NCI-H1417 (cell line): ENCODE data around the gene SPOCD1.
A peak's percentile ranks its signal among the peaks of the same experiment; 100 is the strongest.

Source experiments
- DNase-seq, 3 experiments: peaks; one replicate each; lab custom pipeline; 2025; lab: John Stamatoyannopoulos, UW

The SPOCD1 gene

DNA sequence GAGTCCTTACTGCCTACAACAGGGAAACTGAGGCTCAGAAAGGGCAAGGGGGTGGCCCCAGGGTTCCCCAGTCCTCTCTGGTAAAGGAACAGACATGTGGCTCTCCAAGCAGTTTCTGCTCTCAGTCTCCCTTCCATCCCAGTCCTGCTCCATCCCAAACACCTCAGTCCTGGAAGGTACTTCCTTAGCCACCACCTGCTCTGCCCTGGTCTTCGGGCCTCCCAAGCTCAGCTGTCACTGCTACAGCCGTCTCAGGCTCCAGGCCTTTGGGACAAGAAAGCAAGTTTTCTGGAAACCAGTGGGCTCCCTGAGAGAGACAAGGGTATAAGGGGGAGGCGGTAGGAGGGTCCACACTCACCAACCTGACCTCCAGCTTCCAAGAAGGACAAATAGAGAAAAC, 28.6 kb downstream of the SPOCD1 start:
- no peak for DNase-seq

DNA sequence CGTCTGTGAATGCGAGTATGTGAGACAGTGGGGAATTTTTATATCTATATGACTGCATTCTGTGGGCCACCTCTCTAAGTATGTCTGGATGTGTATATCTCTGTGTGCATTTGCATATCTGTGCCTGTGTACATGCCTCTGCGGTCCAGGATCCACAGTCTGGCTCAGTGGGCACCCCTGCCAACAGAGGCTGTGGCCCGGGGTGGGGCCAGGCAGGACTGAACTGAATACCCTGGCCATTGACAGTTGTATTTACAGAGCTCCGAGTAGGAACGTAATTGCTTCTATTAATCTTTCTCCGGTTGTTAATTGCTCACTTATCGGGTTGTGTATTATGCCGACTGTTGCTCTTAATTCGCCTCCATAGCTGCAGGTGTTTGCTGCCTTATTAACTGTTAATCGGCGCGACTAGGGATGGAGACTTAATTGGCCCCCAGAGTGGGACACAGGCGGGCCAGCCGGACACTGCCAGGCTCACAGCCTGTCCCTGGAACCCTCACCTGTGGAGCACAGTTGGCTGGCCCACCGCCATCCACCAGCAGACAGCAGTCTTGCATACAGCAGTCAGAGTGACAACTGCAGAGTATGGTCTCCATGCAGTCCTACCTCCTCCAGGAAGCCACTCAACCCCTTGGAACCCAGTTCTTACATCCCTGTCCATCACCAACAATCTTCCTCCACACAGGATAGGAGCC, 29.3 kb downstream of the SPOCD1 start:
- peak in 2 of 3 experiments; percentile 84 to 97 for DNase-seq

DNA sequence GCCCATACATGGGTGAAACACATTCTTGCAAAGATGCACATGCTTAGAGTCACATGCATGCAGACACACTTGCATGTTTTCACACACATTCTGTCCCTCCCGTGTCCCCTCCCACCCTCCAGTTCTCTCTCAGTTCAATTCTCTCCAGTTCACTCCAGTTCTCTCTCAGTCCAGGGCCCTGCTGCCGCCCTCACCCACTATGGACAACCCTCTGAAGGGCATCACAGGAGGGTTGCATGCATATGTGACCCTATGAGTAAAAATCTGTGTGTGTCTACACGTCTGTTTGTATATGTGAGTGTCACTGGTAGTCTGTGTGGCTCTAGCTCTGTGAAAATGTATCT, 29.9 kb downstream of the SPOCD1 start:
- no peak for DNase-seq

- DNase-seq = peak in 2 of 3 experiments; percentile 28 to 41
These were observed 30.5 kb downstream of the SPOCD1 start for GRCh38 chr1:31785020-31785946.

DNA sequence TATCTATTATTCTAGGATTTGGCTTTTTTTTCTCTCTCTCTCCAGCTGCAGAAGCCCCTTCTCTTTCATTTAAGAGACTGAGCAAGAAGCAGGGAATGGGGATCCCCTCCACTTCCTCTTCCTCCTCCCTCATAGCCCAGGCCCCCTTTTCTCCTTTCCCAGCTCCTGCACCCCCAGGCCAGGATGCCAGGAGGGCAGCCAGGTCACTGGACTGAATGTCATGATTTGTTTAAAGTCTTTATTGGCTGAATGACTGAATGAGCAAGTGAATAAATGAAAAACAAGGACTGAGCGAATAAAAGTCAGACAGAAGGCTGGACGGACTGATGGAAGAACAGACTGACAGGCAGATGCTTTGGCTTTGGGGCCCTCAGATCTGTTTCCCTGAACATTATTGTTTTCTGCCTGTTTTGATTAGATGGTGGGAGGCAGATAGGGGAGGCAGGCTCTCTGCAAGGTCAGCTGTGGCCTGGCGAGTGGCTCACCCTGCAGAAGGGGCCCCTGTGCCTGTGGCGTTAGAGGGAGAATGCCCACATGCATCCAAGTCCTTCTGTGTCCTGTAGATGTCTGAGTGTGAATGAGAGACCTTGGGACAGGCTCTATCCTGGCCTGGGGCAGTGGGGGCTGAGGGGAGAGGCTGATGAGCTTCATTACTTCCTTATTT, 31.3 kb downstream of the SPOCD1 start:
- no peak for DNase-seq

GRCh38 chr1:31783846-31784245, 32.0 kb downstream of the SPOCD1 start:
- DNase-seq = no peak

GRCh38 chr1:31782421-31783410, 33.1 kb downstream of the SPOCD1 start:
- peak in 1 of 3 experiments; percentile 34 for DNase-seq

DNA sequence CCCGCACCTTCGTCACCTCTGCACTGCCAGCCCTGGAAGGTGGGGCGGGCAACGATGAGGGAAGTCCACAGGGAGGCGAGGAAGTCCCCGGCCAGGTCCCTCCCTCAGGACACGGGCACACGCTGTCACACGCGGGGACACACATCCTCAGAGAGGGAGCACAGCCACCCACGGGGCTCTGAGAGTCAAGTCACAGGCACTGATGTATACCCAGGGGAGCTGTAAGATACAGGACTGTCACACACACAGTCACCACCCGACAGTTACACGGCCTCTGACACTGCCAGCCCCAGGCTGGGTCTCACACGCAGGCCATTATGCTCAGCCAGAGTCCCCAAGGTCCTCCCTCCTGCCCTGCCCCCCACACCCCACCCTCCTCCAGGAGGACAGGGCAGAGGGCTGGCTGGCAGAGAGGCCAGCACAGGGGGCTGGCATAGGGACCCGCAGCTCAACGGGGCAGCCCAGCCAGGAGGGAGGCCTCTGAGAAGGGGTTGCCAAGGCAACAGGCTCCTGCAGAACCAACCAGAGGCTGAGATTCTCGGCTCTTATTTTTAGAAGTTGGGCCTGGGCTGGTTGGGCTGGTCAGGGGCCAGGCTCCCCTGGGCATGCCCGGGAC, 34.0 kb downstream of the SPOCD1 start:
- peak in 2 of 3 experiments; percentile 27 to 55 for DNase-seq

- DNase-seq = no peak
These were observed 34.6 kb downstream of the SPOCD1 start for GRCh38 chr1:31781138-31781755.

- DNase-seq = no peak
These were observed 35.2 kb downstream of the SPOCD1 start for GRCh38 chr1:31780632-31781031.

- DNase-seq = peak in 1 of 3 experiments; percentile 12
These were observed 36.1 kb downstream of the SPOCD1 start for GRCh38 chr1:31779687-31780086.

DNA sequence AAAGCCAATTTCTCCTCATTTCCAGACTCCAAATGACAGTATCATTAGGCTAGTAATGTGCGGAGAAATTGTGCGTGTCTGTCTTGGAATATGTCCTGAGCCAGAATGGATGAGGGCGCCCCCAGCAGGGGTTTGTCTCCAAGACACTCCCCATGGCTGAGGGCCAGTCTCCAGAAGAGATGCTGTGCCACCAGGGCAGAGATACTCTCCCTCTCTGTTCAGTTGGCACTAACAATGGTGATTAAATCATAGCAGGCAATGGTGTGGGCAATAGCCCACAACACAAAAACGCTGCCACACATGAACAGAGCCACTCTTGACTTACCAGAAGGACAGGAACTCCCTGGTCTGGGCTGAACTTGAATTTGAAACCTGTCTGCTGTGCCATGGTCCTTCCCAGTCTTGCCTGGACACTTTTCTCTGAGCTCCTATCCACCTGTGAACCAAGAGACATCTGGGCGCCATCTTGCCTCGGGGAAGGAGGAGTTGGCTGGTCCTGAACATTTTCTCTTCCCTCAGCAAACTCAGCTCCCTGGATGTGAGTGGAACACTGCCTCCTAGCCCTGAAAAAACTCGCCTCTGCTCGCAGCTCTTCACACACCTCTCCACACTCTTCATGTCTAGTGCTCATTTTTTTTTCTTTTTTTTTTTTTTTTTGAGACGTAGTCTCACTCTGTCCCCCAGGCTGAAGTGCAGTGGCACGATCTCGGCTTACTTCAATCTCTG, 36.9 kb downstream of the SPOCD1 start:
- DNase-seq = no peak

DNA sequence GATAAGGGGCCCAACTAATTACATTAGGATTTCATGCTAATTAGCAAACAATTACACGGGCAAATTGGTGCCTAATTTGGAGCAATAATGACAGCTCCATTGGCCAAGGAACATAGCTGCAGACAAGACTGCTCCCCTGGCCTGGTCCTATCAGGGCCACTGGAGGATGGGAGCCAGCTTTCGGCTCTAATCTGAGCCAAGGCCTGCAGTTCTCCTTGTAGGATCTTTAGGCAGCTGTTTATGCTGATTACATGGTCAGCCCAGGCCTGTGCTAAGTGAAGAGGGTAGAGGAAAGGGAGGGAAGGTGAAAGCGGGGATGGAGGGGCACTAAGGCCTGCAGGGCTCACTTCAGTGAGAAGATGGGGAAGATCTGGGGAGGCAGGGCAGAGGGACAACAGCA, 39.3 kb downstream of the SPOCD1 start:
- no peak for DNase-seq

- DNase-seq = no peak
These were observed 39.8 kb downstream of the SPOCD1 start for GRCh38 chr1:31776032-31776431.

- DNase-seq = no peak
These were observed 40.4 kb downstream of the SPOCD1 start for GRCh38 chr1:31775210-31775999.

- DNase-seq = no peak
These were observed 41.3 kb downstream of the SPOCD1 start for GRCh38 chr1:31774495-31774894.

- DNase-seq = no peak
These were observed 42.0 kb downstream of the SPOCD1 start for GRCh38 chr1:31773861-31774260.

DNA sequence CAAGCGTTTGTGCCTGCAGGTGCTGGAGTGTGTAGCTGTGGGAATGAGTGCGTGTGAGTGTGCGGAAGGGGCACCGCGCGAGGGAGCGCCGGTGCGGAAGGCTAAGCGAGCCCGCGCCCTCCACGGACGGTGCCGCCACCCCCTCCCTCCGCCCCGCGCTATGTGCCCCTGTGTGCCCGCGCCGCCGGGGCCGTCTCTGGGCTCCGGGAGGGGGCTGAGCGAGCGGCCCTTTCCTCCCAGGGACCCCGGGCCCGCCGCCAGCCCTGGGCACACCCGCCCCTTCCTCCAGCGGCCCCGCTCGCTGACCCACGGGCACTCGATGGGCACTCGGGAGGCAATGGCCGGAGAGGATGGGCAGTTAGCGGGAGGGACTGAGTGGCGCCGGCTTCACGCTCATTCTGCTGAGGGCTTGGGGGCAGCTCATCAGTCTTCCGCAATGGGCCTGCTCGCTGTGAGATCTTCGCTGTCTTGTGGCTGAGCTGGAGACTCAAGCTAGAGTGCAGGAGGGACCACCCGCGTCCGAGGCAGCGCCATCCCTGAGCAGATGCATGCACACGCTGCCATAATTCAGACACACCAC, 43.1 kb downstream of the SPOCD1 start:
- DNase-seq = peak in 2 of 3 experiments; percentile 33 to 55
